GM20431 (cell line): ENCODE results near the gene CLSTN3.
"Not testable (repeated sequence)": the region's sequence is repeated elsewhere in the genome, so short reads cannot be mapped to it uniquely, and the experiment has no call there.

ENCODE experiments used
- in situ Hi-C: fragments of 300-500 bp; cut with MseI, MboI; formaldehyde crosslinking; loops from one replicate; pipeline ENCODE4 v1.15.0; 2020; ENCODE audit warnings: low sequenced_read_pairs; ENCODE audit not compliant: unreplicated experiment

CLSTN3 gene

GRCh38 chr12:7178481-7178880, 48.3 kb downstream of the CLSTN3 start:
- in situ Hi-C loops: no loop called here

GRCh38 chr12:7180685-7181084, 50.5 kb downstream of the CLSTN3 start:
- in situ Hi-C loops: no loop called here

- in situ Hi-C loops: not testable (repeated sequence)
These were observed 55.9 kb downstream of the CLSTN3 start for GRCh38 chr12:7186058-7186457.

- in situ Hi-C loops: no loop called here
These were observed 58.6 kb downstream of the CLSTN3 start for GRCh38 chr12:7188562-7189397.

GRCh38 chr12:7189398-7190267, 59.5 kb downstream of the CLSTN3 start, which contains the start of gene PEX5:
Gene PEX5 (plus strand): TSS chr12:7189686. CDS start chr12:7190378, 692 bp downstream.
- in situ Hi-C loops: no loop called here

GRCh38 chr12:7190268-7191055, 60.3 kb downstream of the CLSTN3 start:
- in situ Hi-C loops: no loop called here

GRCh38 chr12:7193674-7194073, 63.5 kb downstream of the CLSTN3 start:
- in situ Hi-C loops: no loop called here

GRCh38 chr12:7197841-7198240, 67.7 kb downstream of the CLSTN3 start:
- in situ Hi-C loops: no loop called here

GRCh38 chr12:7203109-7203508, 72.9 kb downstream of the CLSTN3 start:
- in situ Hi-C loops: loop anchor here (25.0 kb wide), 1 partner anchor 259 kb away; no protein-coding TSS in a partner anchor

GRCh38 chr12:7205091-7205490, 74.9 kb downstream of the CLSTN3 start:
- in situ Hi-C loops: loop anchor here (25.0 kb wide), 1 partner anchor 257 kb away; no protein-coding TSS in a partner anchor

GRCh38 chr12:7206691-7207090, 76.5 kb downstream of the CLSTN3 start:
- in situ Hi-C loops: loop anchor here (25.0 kb wide), 1 partner anchor 256 kb away; no protein-coding TSS in a partner anchor

GRCh38 chr12:7207866-7208625, 77.9 kb downstream of the CLSTN3 start:
- in situ Hi-C loops: loop anchor here (25.0 kb wide), 1 partner anchor 254 kb away; no protein-coding TSS in a partner anchor
